GM23248 (cell line): ENCODE data around the gene NHP2. TPM values are rescaled to one million over a fixed set of nuclear protein-coding genes. Genes with fewer than 3 reads are reported as not detected.

Source experiments
- DNase-seq: peaks from one replicate; pipeline ENCODE4 v3.0.0-alpha.2; 2015
- H2AFZ ChIP-seq: fragments of 200-600 bp; sonication (generic); 2 replicates; pipeline ENCODE4 v1.6.1; 2016; ENCODE audit warnings: antibody characterized with exemption
- H3F3A ChIP-seq: fragments of 200-600 bp; sonication (generic); 2 replicates; pipeline ENCODE4 v1.6.1; 2016; ENCODE audit warnings: mild to moderate bottlenecking, antibody characterized with exemption, mixed run types; ENCODE audit not compliant: insufficient read depth
- H3K27ac ChIP-seq: fragments of 200-600 bp; sonication (generic); 2 replicates; pipeline ENCODE4 v1.5.1; 2016; ENCODE audit warnings: mild to moderate bottlenecking
- H3K27me3 ChIP-seq: fragments of 200-600 bp; sonication (generic); replicated peaks from 2 replicates; pipeline ENCODE4 v1.6.1; 2016; ENCODE audit warnings: mild to moderate bottlenecking; ENCODE audit not compliant: insufficient read depth
- H3K36me3 ChIP-seq: fragments of 200-600 bp; sonication (generic); 2 replicates; pipeline ENCODE4 v1.6.1; 2016; ENCODE audit warnings: low read depth, mild to moderate bottlenecking
- H3K4me1 ChIP-seq: fragments of 200-600 bp; sonication (generic); 2 replicates; pipeline ENCODE4 v1.6.1; 2016; ENCODE audit warnings: mild to moderate bottlenecking; ENCODE audit not compliant: insufficient read depth
- H3K4me2 ChIP-seq: fragments of 200-600 bp; sonication (generic); one replicate; pipeline ENCODE4 v1.6.1; 2016; ENCODE audit warnings: mild to moderate bottlenecking; ENCODE audit not compliant: unreplicated experiment
- H3K4me3 ChIP-seq: fragments of 200-600 bp; sonication (generic); 2 replicates; pipeline ENCODE4 v1.5.1; 2016; ENCODE audit warnings: mild to moderate bottlenecking
- H3K79me2 ChIP-seq: fragments of 200-600 bp; sonication (generic); 2 replicates; pipeline ENCODE4 v1.6.1; 2016; ENCODE audit warnings: mild to moderate bottlenecking; ENCODE audit not compliant: insufficient read depth
- H3K9ac ChIP-seq: fragments of 200-600 bp; sonication (generic); 2 replicates; pipeline ENCODE4 v1.6.1; 2016; ENCODE audit warnings: mild to moderate bottlenecking
- H3K9me2 ChIP-seq: fragments of 200-600 bp; sonication (generic); 2 replicates; pipeline ENCODE4 v1.6.1; 2016; ENCODE audit warnings: mixed run types, mild to moderate bottlenecking, moderate library complexity; ENCODE audit not compliant: insufficient read depth
- H3K9me3 ChIP-seq: fragments of 200-600 bp; sonication (generic); one replicate; pipeline ENCODE4 v1.6.1; 2017; ENCODE audit warnings: low read depth
- H4K20me1 ChIP-seq: fragments of 200-600 bp; sonication (generic); 2 replicates; pipeline ENCODE4 v1.6.0; 2016; ENCODE audit not compliant: insufficient read depth
- EZH2 ChIP-seq: fragments of 200-600 bp; sonication (generic); IDR thresholded peaks from 2 replicates; pipeline ENCODE4 v1.6.1; 2018; ENCODE audit warnings: antibody characterized with exemption, mild to moderate bottlenecking; ENCODE audit not compliant: insufficient read depth, poor library complexity, severe bottlenecking
- EZH2phosphoT487 ChIP-seq: fragments of 200-600 bp; sonication (generic); IDR thresholded peaks from 2 replicates; pipeline ENCODE4 v1.6.1; 2018; ENCODE audit warnings: antibody characterized with exemption, moderate library complexity, mild to moderate bottlenecking, low read depth; ENCODE audit not compliant: insufficient read depth
- WGBS, 2 experiments: methylation state at CpG; one replicate each; pipeline ENCODE4 v1.1.6; 2015 to 2017; ENCODE audit warnings: low lambda C conversion rate in 2 of 2, low coverage in 1 of 2; ENCODE audit errors: missing lambda C conversion rate in 2 of 2; 5-methylcytosine and 5-hydroxymethylcytosine counted together
- in situ Hi-C: fragments of 300-500 bp; cut with MboI; formaldehyde crosslinking; loops from 2 replicates; pipeline ENCODE4 v1.15.0; 2020
- polyA plus RNA-seq: library from polyadenylated mRNA; unstranded; fragments of >200 nt; fragmentation: Nextera tagmentation; extraction: Ambion mirVana; gene quantifications from 2 replicates; pipeline ENCODE4 v1.2.1, GENCODE V29; 2016
- total RNA-seq: library from RNA; depleted of rRNA; stranded (reverse); fragments of >200 nt; shearing (Covaris generic); gene quantifications from 2 replicates; pipeline ENCODE4 v1.2.3, GENCODE V29; 2014; rRNA removed

NHP2 gene
- total and polyA plus RNA-seq, 2 experiments from 2014 or later: 203 to 232 TPM

- 0 out of 2 replicates have a peak, but pooled peaks cover 4% of the 10 kb centered on the region for H3K27me3 ChIP-seq
- H3K79me2 ChIP-seq: no peaks in the 10 kb centered on the region
- H3K9ac ChIP-seq: no peak overlapping the region
- H3K36me3 ChIP-seq: no peaks in the 10 kb centered on the region
- TF ChIP-seq EZH2phosphoT487 (no peak), EZH2 (no peak)
- DNase-seq: no peak
- H3F3A ChIP-seq: peaks cover 9% of the 10 kb centered on the region
- no peaks in the 10 kb centered on the region for H3K4me1 ChIP-seq
- no peaks in the 10 kb centered on the region for H3K9me2 ChIP-seq
- no peaks in the 10 kb centered on the region for H4K20me1 ChIP-seq
- WGBS, 2 experiments: 66 to 70% methylated on average over 5 of the region's 5 CpGs
- H3K27ac ChIP-seq: no peak overlapping the region
- H3K4me2 ChIP-seq: no peak overlapping the region
- H3K9me3 ChIP-seq: no peaks in the 10 kb centered on the region
- in situ Hi-C loops: no loop called here
- no peak overlapping the region for H3K4me3 ChIP-seq
- H2AFZ ChIP-seq: no peak overlapping the region
Measured at GRCh38 chr5:178107756-178108310, 45.9 kb downstream of the NHP2 start.

- Histone ChIP-seq H3K79me2 (no peaks in the 10 kb centered on the region), H3K9ac (no peak overlapping the region), H2AFZ (no peak overlapping the region), H3K27ac (no peak overlapping the region), H3K36me3 (no peaks in the 10 kb centered on the region), H3K9me3 (no peaks in the 10 kb centered on the region), H4K20me1 (no peaks in the 10 kb centered on the region), H3K27me3 (no peaks in the 10 kb centered on the region), H3K4me3 (no peak overlapping the region), H3F3A (no peaks in the 10 kb centered on the region), H3K4me1 (no peaks in the 10 kb centered on the region), H3K9me2 (no peaks in the 10 kb centered on the region), H3K4me2 (no peak overlapping the region)
- in situ Hi-C loops: no loop called here
- DNase-seq: no peak
- no peak for TF ChIP-seq EZH2
- no peak for TF ChIP-seq EZH2phosphoT487
- 53 to 57% methylated on average over 12 to 13 of the region's 13 CpGs for WGBS, 2 experiments
Measured at GRCh38 chr5:178106556-178107239, 47.0 kb downstream of the NHP2 start.

- Histone ChIP-seq H3K4me3 (no peak overlapping the region), H3K9me3 (no peaks in the 10 kb centered on the region), H3K27ac (no peak overlapping the region), H3K9ac (no peak overlapping the region), H3K4me1 (no peaks in the 10 kb centered on the region), H3F3A (no peaks in the 10 kb centered on the region), H3K4me2 (no peak overlapping the region), H2AFZ (no peak overlapping the region), H3K36me3 (no peaks in the 10 kb centered on the region), H3K27me3 (no peaks in the 10 kb centered on the region), H3K9me2 (no peaks in the 10 kb centered on the region), H4K20me1 (no peaks in the 10 kb centered on the region), H3K79me2 (no peaks in the 10 kb centered on the region)
- TF ChIP-seq EZH2phosphoT487: no peak
- TF ChIP-seq EZH2: no peak
- WGBS, 2 experiments: 53 to 59% methylated on average over 4 of the region's 4 CpGs
- DNase-seq: no peak
- in situ Hi-C loops: no loop called here
Measured at GRCh38 chr5:178106086-178106485, 47.6 kb downstream of the NHP2 start.

- DNase-seq: no peak
- H3K79me2 ChIP-seq: no peaks in the 10 kb centered on the region
- H3K4me3 ChIP-seq: no peak overlapping the region
- no peaks in the 10 kb centered on the region for H3K9me2 ChIP-seq
- H3K36me3 ChIP-seq: no peaks in the 10 kb centered on the region
- H3K4me2 ChIP-seq: no peak overlapping the region
- WGBS, 2 experiments: 39 to 56% methylated on average over 3 to 5 of the region's 5 CpGs
- H3F3A ChIP-seq: no peaks in the 10 kb centered on the region
- in situ Hi-C loops: no loop called here
- H3K4me1 ChIP-seq: no peaks in the 10 kb centered on the region
- no peaks in the 10 kb centered on the region for H4K20me1 ChIP-seq
- H2AFZ ChIP-seq: no peak overlapping the region
- H3K27me3 ChIP-seq: no peaks in the 10 kb centered on the region
- TF ChIP-seq EZH2phosphoT487: no peak
- no peak overlapping the region for H3K9ac ChIP-seq
- H3K9me3 ChIP-seq: no peaks in the 10 kb centered on the region
- no peak overlapping the region for H3K27ac ChIP-seq
Measured at GRCh38 chr5:178104492-178104891, 49.2 kb downstream of the NHP2 start.

GRCh38 chr5:178103612-178104011 is 50.1 kb downstream of the NHP2 start:
- in situ Hi-C loops: no loop called here

More at GRCh38 chr5:178103612-178104011, 50.1 kb downstream of the NHP2 start:
- Histone ChIP-seq H3K27ac (no peak overlapping the region), H4K20me1 (no peaks in the 10 kb centered on the region), H3K36me3 (no peaks in the 10 kb centered on the region), H3K27me3 (no peaks in the 10 kb centered on the region), H3K9me2 (no peaks in the 10 kb centered on the region), H2AFZ (no peak overlapping the region), H3K79me2 (no peaks in the 10 kb centered on the region), H3K9ac (no peak overlapping the region), H3K4me2 (no peak overlapping the region), H3K9me3 (no peaks in the 10 kb centered on the region), H3F3A (no peaks in the 10 kb centered on the region), H3K4me3 (no peak overlapping the region), H3K4me1 (no peaks in the 10 kb centered on the region)
- WGBS, 2 experiments: 75 to 80% methylated on average over 12 of the region's 12 CpGs
- no peak for TF ChIP-seq EZH2phosphoT487
- no peak for DNase-seq

Other genes starting within 250 kb of the NHP2 start
- gene PROP1, start 157.6 kb downstream of the NHP2 start, total RNA-seq: not detected in 2 replicates
- not detected in 2 replicates for gene PROP1, start 157.6 kb downstream of the NHP2 start, polyA plus RNA-seq
- 0.32 and 0.38 TPM in 2 replicates for gene N4BP3, start 40.4 kb downstream of the NHP2 start, total RNA-seq
- 0.09 and 0.16 TPM in 2 replicates for gene N4BP3, start 40.4 kb downstream of the NHP2 start, polyA plus RNA-seq
- 17.5 and 33.9 TPM in 2 replicates for gene RMND5B, start 22.9 kb downstream of the NHP2 start, total RNA-seq
- 19.9 and 20.7 TPM in 2 replicates for gene RMND5B, start 22.9 kb downstream of the NHP2 start, polyA plus RNA-seq
- not detected in 2 replicates for gene GMCL2, start 33.5 kb upstream of the NHP2 start, total RNA-seq
- not detected in 2 replicates for gene GMCL2, start 33.5 kb upstream of the NHP2 start, polyA plus RNA-seq
- 47.6 and 53.4 TPM in 2 replicates for gene HNRNPAB, start 50.6 kb upstream of the NHP2 start, total RNA-seq
- 111 and 117 TPM in 2 replicates for gene HNRNPAB, start 50.6 kb upstream of the NHP2 start, polyA plus RNA-seq
- gene PHYKPL, start 78.9 kb upstream of the NHP2 start, total RNA-seq: 12.1 and 28.9 TPM in 2 replicates
- gene PHYKPL, start 78.9 kb upstream of the NHP2 start, polyA plus RNA-seq: 18.4 and 22.9 TPM in 2 replicates